HCT116 (cell line): ENCODE results near the gene TAF15. TPM values are rescaled to one million over a fixed set of nuclear protein-coding genes. Genes with fewer than 3 reads are reported as not detected.

ENCODE experiments used
- ATAC-seq: fragments of 200-7000 bp; cut with Tn5 transposase; 2 replicates; pipeline ENCODE4 v1.9.1; 2020; ENCODE audit warnings: mild to moderate bottlenecking, moderate library complexity
- BruUV-seq: library from RNA; stranded (reverse); fragments of 400-500 nt; replicated peaks from 2 replicates; lab custom pipeline; 2021; lab: Mats Ljungman, UMichigan
- CTCF ChIA-PET: fragments of 300-600 bp; sonication (Branson Sonifier 250); formaldehyde crosslinking; loops from one replicate; lab custom pipeline; 2021; ENCODE audit warnings: antibody characterized with exemption; lab: Charles Lee
- POLR2A ChIA-PET: fragments of 300-600, 350-600 bp; sonication (Branson Sonifier 250); formaldehyde crosslinking; loops from one replicate; lab custom pipeline; 2021; ENCODE audit warnings: antibody characterized with exemption; lab: Charles Lee
- RAD21 ChIA-PET, 2 experiments: fragments of 300-600 bp; sonication (Branson Sonifier 250); formaldehyde crosslinking; loops; one replicate each; lab custom pipeline; 2023; ENCODE audit warnings: low total read pairs in 2 of 2; ENCODE audit not compliant: uncharacterized antibody in 2 of 2, unreplicated experiment in 2 of 2, low non-redundant PET in 1 of 2; lab: Charles Lee
- DNase-seq: peaks from one replicate; pipeline ENCODE4 v3.0.0-alpha.2; 2010; ENCODE audit warnings: low read depth, low spot score
- H2AFZ ChIP-seq: fragments of 200-600 bp; shearing (Covaris generic), sonication (generic); 2 replicates; pipeline ENCODE4 v1.6.1; 2017; ENCODE audit warnings: low read depth, mixed run types, mixed read lengths, antibody characterized with exemption, low read length; ENCODE audit not compliant: poor library complexity, severe bottlenecking
- H3K27ac ChIP-seq: 2 replicates; pipeline ENCODE4 v1.5.1; 2012; ENCODE audit warnings: low read depth, low read length
- H3K27me3 ChIP-seq: fragments of 200-600 bp; sonication (generic); 2 replicates; pipeline ENCODE4 v1.6.1; 2016; ENCODE audit warnings: mixed run types, low read length, mixed read lengths; ENCODE audit not compliant: insufficient read depth
- H3K36me3 ChIP-seq, 2 experiments: fragments of 200-500 bp in 1 of 2; fragments of 200-600 bp in 1 of 2; sonication (Bioruptor generic) in 1 of 2; sonication (generic) in 1 of 2; 2 replicates each; pipeline versions ENCODE4 v1.5.1 to v1.6.1; 2014 to 2016; ENCODE audit warnings: low read length in 2 of 2, inconsistent platforms in 1 of 2, mixed read lengths in 1 of 2, mixed run types in 1 of 2; ENCODE audit not compliant: insufficient read depth in 2 of 2, control insufficient read depth in 1 of 2
- H3K4me1 ChIP-seq, 2 experiments: fragments of 200-600 bp in 1 of 2; sonication (generic) in 1 of 2; 2 replicates each; pipeline versions ENCODE4 v1.5.1 to v1.6.1; 2012 to 2017; ENCODE audit warnings: low read length in 2 of 2, inconsistent platforms in 1 of 2, mild to moderate bottlenecking in 1 of 2, mixed read lengths in 1 of 2, mixed run types in 1 of 2, moderate library complexity in 1 of 2; ENCODE audit not compliant: insufficient read depth in 2 of 2, control insufficient read depth in 1 of 2
- H3K4me2 ChIP-seq: fragments of 200-600 bp; sonication (generic); 2 replicates; pipeline ENCODE4 v1.6.1; 2017; ENCODE audit warnings: mixed run types, low read length, mixed read lengths
- H3K4me3 ChIP-seq, 2 experiments: fragments of 200-600 bp in 1 of 2; sonication (generic) in 1 of 2; replicated peaks in 1 of 2; 2 replicates each; pipeline ENCODE4 v1.5.1; 2011 to 2016; ENCODE audit warnings: low read length in 2 of 2, control low read depth in 1 of 2, low read depth in 1 of 2, mild to moderate bottlenecking in 1 of 2, mixed read lengths in 1 of 2, mixed run types in 1 of 2
- H3K79me2 ChIP-seq: fragments of 200-600 bp; sonication (generic); 2 replicates; pipeline ENCODE4 v1.6.1; 2017; ENCODE audit warnings: mild to moderate bottlenecking, mixed run types, low read length, moderate library complexity, mixed read lengths; ENCODE audit not compliant: insufficient read depth
- H3K9ac ChIP-seq: fragments of 200-600 bp; sonication (generic); 2 replicates; pipeline ENCODE4 v1.6.1; 2016; ENCODE audit warnings: low read length, mixed read lengths
- H3K9me2 ChIP-seq: fragments of 200-600 bp; sonication (generic), shearing (Covaris generic); 2 replicates; pipeline ENCODE4 v1.6.1; 2017; ENCODE audit warnings: mixed run types, mild to moderate bottlenecking, moderate library complexity; ENCODE audit not compliant: insufficient read depth
- H3K9me3 ChIP-seq, 2 experiments: fragments of 200-500 bp in 1 of 2; fragments of 200-600 bp in 1 of 2; sonication (Bioruptor generic) in 1 of 2; sonication (generic) in 1 of 2; 2 replicates each; pipeline ENCODE4 v1.6.1; 2014 to 2017; ENCODE audit warnings: low read length in 2 of 2, mixed read lengths in 2 of 2, inconsistent platforms in 1 of 2, low read depth in 1 of 2, mild to moderate bottlenecking in 1 of 2, mixed run types in 1 of 2, moderate library complexity in 1 of 2; ENCODE audit not compliant: control insufficient read depth in 1 of 2, insufficient read depth in 1 of 2
- H4K20me1 ChIP-seq: fragments of 200-600 bp; sonication (generic), shearing (Covaris generic); 2 replicates; pipeline ENCODE4 v1.6.1; 2017; ENCODE audit warnings: mixed run types, mild to moderate bottlenecking, moderate library complexity; ENCODE audit not compliant: insufficient read depth
- ATF3 ChIP-seq: IDR thresholded peaks from 2 replicates; pipeline ENCODE4 v1.6.1; 2012
- CBX3 ChIP-seq: IDR thresholded peaks from 2 replicates; pipeline ENCODE4 v1.6.1; 2012; ENCODE audit warnings: low read depth
- CEBPB ChIP-seq: IDR thresholded peaks from 2 replicates; pipeline ENCODE4 v1.6.1; 2012; ENCODE audit warnings: low read depth
- EGR1 ChIP-seq: IDR thresholded peaks from 2 replicates; pipeline ENCODE4 v1.6.1; 2012; ENCODE audit warnings: low read depth
- EZH2 ChIP-seq: fragments of 200-600 bp; sonication (generic); IDR thresholded peaks from 2 replicates; pipeline ENCODE4 v1.6.1; 2017; ENCODE audit warnings: antibody characterized with exemption, mixed run types
- MAX ChIP-seq: IDR thresholded peaks from 2 replicates; pipeline ENCODE4 v1.6.1; 2012
- POLR2AphosphoS5 ChIP-seq: IDR thresholded peaks from 2 replicates; pipeline ENCODE4 v1.6.1; 2011; ENCODE audit warnings: mild to moderate bottlenecking, low read depth, low read length, moderate library complexity
- SIN3A ChIP-seq: IDR thresholded peaks from 2 replicates; pipeline ENCODE4 v1.6.1; 2012; ENCODE audit warnings: low read depth
- SP1 ChIP-seq: IDR thresholded peaks from 2 replicates; pipeline ENCODE4 v1.6.1; 2012; ENCODE audit warnings: low read depth
- SRF ChIP-seq: IDR thresholded peaks from 2 replicates; pipeline ENCODE4 v1.6.1; 2012; ENCODE audit warnings: low read depth
- TCF7L2 ChIP-seq: IDR thresholded peaks from 2 replicates; pipeline ENCODE4 v1.7.0; 2011; ENCODE audit warnings: borderline replicate concordance, inconsistent platforms; ENCODE audit not compliant: insufficient read depth, insufficient read length; ENCODE audit errors: extremely low read depth
- YY1 ChIP-seq: IDR thresholded peaks from 2 replicates; pipeline ENCODE4 v1.6.1; 2011; ENCODE audit warnings: low read length, low read depth, moderate library complexity, mild to moderate bottlenecking; ENCODE audit not compliant: insufficient replicate concordance; ENCODE audit errors: extremely low read depth
- ZBTB33 ChIP-seq: IDR thresholded peaks from 2 replicates; pipeline ENCODE4 v1.6.1; 2011; ENCODE audit warnings: mild to moderate bottlenecking, low read length, moderate library complexity; ENCODE audit not compliant: insufficient replicate concordance; ENCODE audit errors: extremely low read depth
- ZFX ChIP-seq: fragments of 450-650 bp; IDR thresholded peaks from 2 replicates; pipeline ENCODE4 v1.6.1; 2017
- ZNF274 ChIP-seq: fragments of 200-500 bp; sonication (Bioruptor generic); IDR thresholded peaks from 2 replicates; pipeline ENCODE4 v1.6.1; 2014; ENCODE audit warnings: mild to moderate bottlenecking, low read depth, low read length, inconsistent platforms
- intact Hi-C: fragments of 100-400 bp; cut with micrococcal nuclease; formaldehyde crosslinking; loops from 2 replicates; pipeline ENCODE4 v1.10.0; 2022
- total RNA-seq: library from RNA; stranded (reverse); gene quantifications from one replicate; pipeline ENCODE4 v1.2.1, GENCODE V29; 2021; ENCODE audit not compliant: unreplicated experiment

Gene TAF15
- total RNA-seq, 1 experiment from 2014 or later = 346 TPM

GRCh38 chr17:35765756-35766488, 43.4 kb upstream of the TAF15 start:
- ATAC-seq (no peak), DNase-seq (no peak)
- ChIA-PET CTCF (interaction anchor here (1.3 to 5.1 kb wide), 4 partner anchors 12 to 43 kb away, joined by 6 to 76 read pairs (median 36); partner anchors contain the start of gene TAF15), RAD21 (interaction anchor here in 1 of 2 experiments (1.2 kb wide), 1 partner anchor 22 kb away, joined by 3 read pairs; no protein-coding TSS in a partner anchor), POLR2A (interaction anchor here (3.3 kb wide), 1 partner anchor 43 kb away, joined by 41 read pairs; the partner anchor contains the start of gene TAF15)
- peaks cover 5 to 12% of the 10 kb centered on the region in 2 experiments; a peak in 3 of 4 replicates for H3K4me1 ChIP-seq
- intact Hi-C loops = no loop called here
- H3K27ac ChIP-seq = no peak overlapping the region
- no peaks in the 10 kb centered on the region for H3K9me3 ChIP-seq
- no peaks in the 10 kb centered on the region for H3K36me3 ChIP-seq
- no peaks in the 10 kb centered on the region for H3K9me2 ChIP-seq
- no TSS peak for BruUV-seq
- no peaks in the 10 kb centered on the region for H3K27me3 ChIP-seq
- H2AFZ ChIP-seq = no peak overlapping the region
- H3K4me2 ChIP-seq = no peak overlapping the region
- no peaks in the 10 kb centered on the region for H4K20me1 ChIP-seq
- H3K4me3 ChIP-seq = no peak overlapping the region
- TF ChIP-seq ZBTB33 = no peak
- no peak for TF ChIP-seq SIN3A
- TF ChIP-seq SRF = no peak
- TF ChIP-seq CEBPB = no peak
- no peak for TF ChIP-seq TCF7L2
- no peak for TF ChIP-seq MAX
- no peak for TF ChIP-seq POLR2AphosphoS5
- no peak for TF ChIP-seq YY1
- TF ChIP-seq EZH2 = no peak
- no peak for TF ChIP-seq ZFX
- TF ChIP-seq ATF3 = no peak
- TF ChIP-seq ZNF274 = no peak
- TF ChIP-seq SP1 = no peak
- no peak for TF ChIP-seq EGR1
- TF ChIP-seq CBX3 = no peak
- H3K79me2 ChIP-seq = no peaks in the 10 kb centered on the region
- no peak overlapping the region for H3K9ac ChIP-seq
